GM21723 (cell line): ENCODE data around the gene SORCS2.

ENCODE experiments used
- ATAC-seq: cut with Tn5 transposase; IDR thresholded peaks from one replicate; pipeline ENCODE4 v1.9.1; 2021; ENCODE audit warnings: mild to moderate bottlenecking, moderate library complexity; ENCODE audit not compliant: unreplicated experiment

Gene SORCS2

DNA sequence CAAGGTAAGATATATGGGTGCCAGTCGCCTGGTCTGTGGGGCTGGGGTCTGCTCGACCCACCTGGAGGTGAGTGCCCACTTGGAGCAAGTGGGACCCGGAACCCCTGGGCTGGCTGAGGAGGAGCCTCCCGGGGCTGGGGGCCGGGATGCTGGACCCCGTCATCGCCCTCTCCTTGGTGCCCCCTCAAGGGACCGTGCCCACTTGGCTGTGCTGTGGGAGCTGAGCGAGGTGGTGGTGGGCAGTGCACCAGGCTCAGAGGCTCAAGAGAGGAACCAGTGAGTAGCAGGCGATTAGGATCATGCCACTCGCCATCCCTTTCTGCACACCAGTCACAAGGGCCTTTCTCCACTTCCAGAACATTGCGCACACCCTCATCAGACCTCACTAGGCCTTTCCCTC is 446.2 kb downstream of the SORCS2 start:
- no peak for ATAC-seq

- no peak for ATAC-seq
Measured at GRCh38 chr4:7638984-7639789, 446.8 kb downstream of the SORCS2 start.

GRCh38 chr4:7640136-7640535 is 447.8 kb downstream of the SORCS2 start:
- no peak for ATAC-seq

DNA sequence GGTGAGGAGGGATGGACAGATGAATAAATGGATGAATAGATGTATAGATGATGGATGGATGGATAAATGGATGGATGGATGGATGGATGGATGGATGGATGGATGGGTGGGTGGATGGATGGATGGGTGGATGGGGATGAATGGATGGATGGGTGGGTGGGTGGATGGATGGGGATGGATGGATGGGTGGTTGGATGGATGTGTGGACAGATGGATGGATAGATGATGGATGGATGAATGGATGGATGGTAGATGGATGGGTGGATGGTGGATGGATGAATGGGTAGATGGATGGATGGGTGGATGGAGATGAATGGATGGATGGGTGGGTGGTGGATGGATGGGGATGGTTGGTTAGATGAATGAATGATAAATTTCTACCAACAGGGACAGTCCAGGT is 449.4 kb downstream of the SORCS2 start:
- no peak for ATAC-seq

- ATAC-seq: no peak
Measured at GRCh38 chr4:7642741-7643458, 450.6 kb downstream of the SORCS2 start.

DNA sequence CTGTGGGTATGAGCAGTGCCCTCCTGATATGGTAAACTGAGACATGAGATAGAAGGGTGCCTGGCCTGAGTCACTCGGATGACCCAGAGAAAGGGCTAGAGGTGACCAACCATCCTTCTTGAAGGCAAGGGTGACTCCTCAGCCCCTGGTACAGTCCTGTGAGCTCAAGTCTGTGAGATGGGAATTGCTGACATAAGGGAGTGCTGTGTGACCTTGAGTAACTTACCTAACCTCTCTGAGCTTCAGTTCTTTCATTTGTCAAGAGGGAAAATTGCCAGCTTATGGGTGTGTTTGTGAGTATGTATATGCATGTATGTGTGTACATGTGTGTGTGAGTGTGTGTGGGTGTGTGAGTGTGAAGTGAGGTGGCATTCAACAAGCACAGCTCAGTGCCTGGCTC is 452.8 kb downstream of the SORCS2 start:
- no peak for ATAC-seq

DNA sequence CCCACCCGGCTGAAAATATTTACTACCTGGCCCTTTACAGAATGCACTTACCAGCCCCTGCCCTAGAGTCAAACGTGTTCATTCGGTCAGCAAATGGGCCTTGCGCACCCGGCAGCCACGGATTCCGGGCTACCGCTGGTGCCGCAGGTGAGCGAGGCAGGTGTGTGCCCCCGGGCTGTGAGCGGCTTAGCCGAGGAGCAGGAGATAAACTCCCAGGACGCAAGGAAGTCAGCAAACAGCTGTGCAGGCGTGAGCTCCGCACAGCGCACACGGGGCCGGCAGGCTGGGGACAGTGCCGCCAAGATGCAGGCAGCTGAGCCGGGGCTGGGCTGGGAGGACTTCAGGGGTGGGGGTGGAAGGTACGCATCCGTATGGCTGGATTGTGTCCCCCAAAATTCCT is 453.6 kb downstream of the SORCS2 start:
- no peak for ATAC-seq

DNA sequence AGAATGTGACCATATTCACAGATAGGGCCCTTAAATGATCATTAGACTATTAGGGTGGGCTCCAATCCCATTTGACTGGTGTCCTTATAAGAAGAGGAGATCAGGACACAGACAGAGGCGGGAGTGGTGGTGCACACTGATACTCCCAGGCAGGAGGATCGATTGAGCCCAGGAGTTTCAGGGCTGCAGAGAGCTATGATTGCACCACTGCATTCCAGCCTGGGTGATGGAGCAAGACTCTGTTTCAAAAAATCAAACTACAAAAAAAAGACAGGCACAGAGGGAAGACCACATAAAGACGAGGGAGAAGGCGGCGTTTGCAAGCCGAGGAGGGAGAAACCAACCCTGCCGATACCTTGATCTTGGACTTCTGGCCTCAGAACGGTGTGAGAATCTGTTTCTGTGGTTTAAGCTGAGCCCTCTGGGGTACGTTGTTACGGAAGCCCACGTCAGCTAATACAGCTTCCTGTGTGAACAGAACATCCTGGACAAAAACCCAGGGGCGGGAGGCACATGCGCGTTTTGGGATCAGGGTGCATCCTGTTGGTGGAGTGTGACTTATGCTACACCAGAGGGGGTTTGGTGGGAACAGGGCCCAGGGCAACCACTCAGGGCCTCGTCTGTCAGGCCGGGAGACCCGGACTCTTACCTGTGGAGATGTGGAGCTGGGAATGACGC is 454.2 kb downstream of the SORCS2 start:
- ATAC-seq: no peak

DNA sequence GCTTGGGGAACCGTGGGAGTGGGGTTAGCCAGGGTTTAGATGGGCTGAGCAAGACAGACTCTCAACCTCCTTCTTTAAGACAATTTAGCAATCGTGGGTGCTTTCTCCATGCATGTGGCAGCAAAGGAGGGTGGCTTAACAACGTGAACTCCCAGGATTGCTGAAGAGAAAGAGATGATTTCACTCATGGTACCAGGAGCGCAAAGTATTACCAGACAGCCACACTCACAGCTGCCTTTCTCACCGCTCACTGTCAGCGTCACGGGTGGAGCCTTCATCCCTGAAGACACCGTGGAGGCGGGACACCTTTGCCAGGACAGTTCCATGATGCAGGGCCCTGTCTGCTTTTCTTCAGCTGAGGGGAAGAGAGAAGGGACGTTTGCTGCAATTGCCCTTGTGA is 454.8 kb downstream of the SORCS2 start:
- no peak for ATAC-seq

GRCh38 chr4:7647600-7648543 is 455.5 kb downstream of the SORCS2 start:
- no peak for ATAC-seq

DNA sequence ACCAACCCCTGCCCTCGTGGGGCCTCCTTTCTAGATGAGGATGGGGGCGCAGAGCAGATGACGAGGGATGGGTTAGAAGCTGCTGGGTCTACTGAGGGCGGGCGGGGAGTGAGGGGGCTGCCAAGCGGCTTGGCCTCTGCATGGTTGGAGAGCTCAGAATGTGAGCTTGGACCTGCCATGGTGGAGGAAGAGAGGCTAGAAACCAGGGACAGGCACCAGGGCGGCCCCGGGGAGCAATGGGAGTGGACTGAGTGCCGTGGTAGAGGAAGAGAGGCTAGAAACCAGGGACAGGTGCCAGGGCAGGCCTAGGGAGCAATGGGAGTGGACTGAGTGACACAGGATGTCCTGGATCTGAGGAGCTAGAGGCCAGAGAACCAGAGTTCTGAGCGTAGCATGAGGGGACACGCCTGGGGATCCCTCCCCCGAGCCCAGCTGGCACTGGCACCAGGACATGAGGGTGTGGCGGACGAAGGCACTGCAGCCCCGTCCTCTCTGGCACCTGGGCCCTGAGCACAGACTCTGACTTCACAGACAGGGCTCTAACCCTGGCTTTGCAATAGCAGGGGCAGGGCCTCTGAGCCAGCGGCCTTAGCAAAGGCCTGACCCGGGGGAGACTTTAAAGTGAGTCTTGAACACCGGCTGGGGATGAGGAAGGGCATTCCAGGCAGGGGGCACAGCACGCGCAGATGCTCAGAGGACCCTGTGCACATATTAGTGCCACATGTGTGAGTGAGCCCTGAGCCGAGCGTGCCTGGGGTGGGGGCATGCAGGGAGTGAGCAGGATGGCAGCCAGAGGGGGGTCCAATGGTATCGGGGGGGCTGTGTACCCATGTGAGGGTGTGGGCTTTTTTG is 456.4 kb downstream of the SORCS2 start:
- no peak for ATAC-seq

DNA sequence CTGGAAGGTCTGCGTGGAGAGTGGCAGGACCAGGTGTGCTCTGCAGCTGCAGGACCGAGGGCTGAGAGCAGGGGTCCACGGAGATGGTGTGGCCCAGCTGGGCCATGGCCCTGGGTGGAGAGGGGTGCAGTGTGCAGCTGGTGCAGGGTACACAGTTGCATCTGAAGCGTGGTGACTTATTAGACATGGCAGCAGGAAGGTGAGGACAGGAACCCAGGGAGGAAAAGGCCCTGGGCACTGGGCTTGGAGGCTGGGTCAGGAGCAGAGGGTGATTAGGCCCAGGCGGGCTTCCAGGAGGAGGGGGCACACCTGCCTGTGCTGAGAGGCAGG is 457.0 kb downstream of the SORCS2 start:
- ATAC-seq: no peak

DNA sequence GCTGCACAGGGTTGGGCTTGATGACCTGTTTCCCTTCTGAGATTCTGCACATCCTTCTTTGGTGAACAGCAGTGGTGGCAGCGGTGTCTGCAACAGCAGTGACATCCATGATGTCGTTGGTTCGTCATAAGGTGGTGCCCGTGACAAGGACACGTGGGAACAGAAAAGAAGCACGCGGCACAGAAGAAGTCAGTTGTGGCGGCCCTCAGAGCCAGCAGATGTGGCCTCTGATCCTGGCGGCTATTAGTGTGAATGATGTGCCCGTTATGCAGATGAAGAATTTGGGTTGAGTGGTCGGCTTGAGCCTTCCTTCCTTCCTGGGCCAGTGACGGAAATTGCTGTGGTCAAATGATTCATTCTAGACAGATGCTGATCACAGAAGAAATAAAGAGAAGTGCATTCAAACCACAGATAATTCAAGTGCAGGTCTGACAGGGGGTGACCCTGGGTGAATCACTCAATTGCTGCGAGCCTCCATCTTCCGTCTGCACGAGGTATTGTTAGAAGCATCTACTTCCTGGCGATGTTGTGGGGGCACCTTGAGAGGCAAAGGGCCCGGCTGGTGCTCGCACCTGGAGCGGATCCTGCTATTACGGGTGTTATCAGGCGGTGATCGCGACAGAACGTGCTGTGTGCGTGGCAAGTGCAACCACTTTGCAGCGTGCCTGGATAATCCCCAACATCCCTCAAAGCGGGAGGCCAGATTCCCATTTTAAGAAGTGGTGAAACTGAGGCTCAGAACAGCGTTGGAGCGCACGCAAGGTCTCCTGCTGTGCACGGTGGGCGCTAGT is 457.6 kb downstream of the SORCS2 start:
- ATAC-seq: no peak

GRCh38 chr4:7650606-7651385 is 458.5 kb downstream of the SORCS2 start:
- ATAC-seq: no peak

- no peak for ATAC-seq
Measured at GRCh38 chr4:7651461-7651921, 459.2 kb downstream of the SORCS2 start.

- no peak for ATAC-seq
Measured at GRCh38 chr4:7652006-7652405, 459.7 kb downstream of the SORCS2 start.

GRCh38 chr4:7652451-7652881 is 460.1 kb downstream of the SORCS2 start:
- no peak for ATAC-seq

DNA sequence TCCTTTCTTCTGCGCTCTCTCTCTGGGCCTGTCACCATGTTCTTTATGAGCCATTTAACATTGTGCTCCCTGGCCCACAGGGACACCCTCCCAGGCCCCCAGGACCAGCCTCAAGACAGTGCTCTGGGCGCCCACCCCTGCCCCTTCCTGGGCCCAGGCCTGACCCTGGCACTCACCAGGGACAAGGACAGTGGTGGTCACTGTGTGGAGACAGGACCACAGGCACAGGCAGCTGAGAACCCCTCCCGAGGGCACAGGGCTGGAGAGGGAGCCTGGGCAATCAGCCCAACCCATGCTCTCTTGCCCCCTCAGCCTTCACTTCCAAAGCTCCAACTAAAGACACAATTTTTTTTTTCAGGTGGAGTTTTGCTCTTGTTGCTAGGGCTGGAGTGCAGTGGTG is 460.6 kb downstream of the SORCS2 start:
- no peak for ATAC-seq
